Adrenal gland (tissue), 5 donors: ENCODE results near the gene ARHGAP27.
"Not testable (repeated sequence)": the region's sequence is repeated elsewhere in the genome, so short reads cannot be mapped to it uniquely, and the experiment has no call there.

Experiments
- CTCF ChIP-seq, 6 experiments: fragments of 450-650 bp in 4 of 6; fragments of 200-600 bp in 2 of 6; sonication (generic) in 1 of 6; IDR thresholded peaks; 1 replicate in 5 of 6; 2 replicates in 1 of 6; pipeline versions ENCODE4 v1.5.1 to v1.8.0; 2016 to 2021; ENCODE audit warnings: antibody characterized with exemption in 6 of 6, mild to moderate bottlenecking in 2 of 6, moderate library complexity in 1 of 6
- POLR2A ChIP-seq, 2 donors: fragments of 450-650 bp; IDR thresholded peaks; one replicate each; pipeline ENCODE4 v1.6.1; 2017; ENCODE audit warnings: antibody characterized with exemption in 2 of 2, mild to moderate bottlenecking in 2 of 2, moderate library complexity in 1 of 2
- donor health status: DM: no; HTN: no; CAD: no.

- not testable (repeated sequence) for TF ChIP-seq CTCF, POLR2A (IDR thresholded peaks at IDR 0.05)
Observed at GRCh38 chr17:45445901-45446743, 13.5 kb upstream of the ARHGAP27 start.
